ENCODE results near the gene DYNLT1. TPM values are rescaled to one million over a fixed set of nuclear protein-coding genes. Genes with fewer than 3 reads are reported as not detected.

The DYNLT1 gene
- total RNA-seq, 1 donor from 2014 or later: 138 TPM

GRCh38 chr6:158647501-158647900 lies 3.0 kb upstream of the DYNLT1 start:
- peaks cover 3% of the 10 kb centered on the region for H3K36me3 Mint-ChIP-seq
- no peak overlapping the region for H3K27ac Mint-ChIP-seq
- no peak overlapping the region for H3K4me3 Mint-ChIP-seq
- no peaks in the 10 kb centered on the region for H3K9me3 Mint-ChIP-seq
- TF ChIP-seq, protein P1, sequence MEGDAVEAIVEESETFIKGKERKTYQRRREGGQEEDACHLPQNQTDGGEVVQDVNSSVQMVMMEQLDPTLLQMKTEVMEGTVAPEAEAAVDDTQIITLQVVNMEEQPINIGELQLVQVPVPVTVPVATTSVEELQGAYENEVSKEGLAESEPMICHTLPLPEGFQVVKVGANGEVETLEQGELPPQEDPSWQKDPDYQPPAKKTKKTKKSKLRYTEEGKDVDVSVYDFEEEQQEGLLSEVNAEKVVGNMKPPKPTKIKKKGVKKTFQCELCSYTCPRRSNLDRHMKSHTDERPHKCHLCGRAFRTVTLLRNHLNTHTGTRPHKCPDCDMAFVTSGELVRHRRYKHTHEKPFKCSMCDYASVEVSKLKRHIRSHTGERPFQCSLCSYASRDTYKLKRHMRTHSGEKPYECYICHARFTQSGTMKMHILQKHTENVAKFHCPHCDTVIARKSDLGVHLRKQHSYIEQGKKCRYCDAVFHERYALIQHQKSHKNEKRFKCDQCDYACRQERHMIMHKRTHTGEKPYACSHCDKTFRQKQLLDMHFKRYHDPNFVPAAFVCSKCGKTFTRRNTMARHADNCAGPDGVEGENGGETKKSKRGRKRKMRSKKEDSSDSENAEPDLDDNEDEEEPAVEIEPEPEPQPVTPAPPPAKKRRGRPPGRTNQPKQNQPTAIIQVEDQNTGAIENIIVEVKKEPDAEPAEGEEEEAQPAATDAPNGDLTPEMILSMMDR (conservative IDR thresholded peaks at IDR 0.05): no peak
- H3K4me1 Mint-ChIP-seq (ENCODE audit: unreplicated experiment): peaks cover 26% of the 10 kb centered on the region
- DNase-seq (ENCODE audit: extremely low spot score, unreplicated experiment): peak; percentile 4
- no peaks in the 10 kb centered on the region for H3K27me3 Mint-ChIP-seq

- H3K4me3 Mint-ChIP-seq: peak overlapping the region; percentile 96
- H3K36me3 Mint-ChIP-seq: peaks cover 8% of the 10 kb centered on the region
- TF ChIP-seq, protein P1 (conservative IDR thresholded peaks at IDR 0.05): no peak
- H3K27me3 Mint-ChIP-seq: no peaks in the 10 kb centered on the region
- DNase-seq (ENCODE audit: extremely low spot score, unreplicated experiment): peak; percentile 56
- peak overlapping the region; percentile 98 for H3K27ac Mint-ChIP-seq
- H3K9me3 Mint-ChIP-seq: no peaks in the 10 kb centered on the region
- peaks cover 35% of the 10 kb centered on the region for H3K4me1 Mint-ChIP-seq (ENCODE audit: unreplicated experiment)
Measured at GRCh38 chr6:158646023-158646910, 1.7 kb upstream of the DYNLT1 start.

- peak; percentile 22 for DNase-seq (ENCODE audit: extremely low spot score, unreplicated experiment)
- Mint-ChIP-seq H3K36me3 (peaks cover 13% of the 10 kb centered on the region), H3K4me1 (ENCODE audit: unreplicated experiment) (peaks cover 44% of the 10 kb centered on the region), H3K9me3 (no peaks in the 10 kb centered on the region), H3K27me3 (no peaks in the 10 kb centered on the region), H3K4me3 (peak overlapping the region; percentile 96), H3K27ac (peak overlapping the region; percentile 98)
- TF ChIP-seq, protein P1 (conservative IDR thresholded peaks at IDR 0.05): no peak
Measured at GRCh38 chr6:158645064-158646022, 800 bp upstream of the DYNLT1 start.

- Mint-ChIP-seq H3K9me3 (no peaks in the 10 kb centered on the region), H3K36me3 (peaks cover 17% of the 10 kb centered on the region), H3K4me1 (ENCODE audit: unreplicated experiment) (peaks cover 47% of the 10 kb centered on the region), H3K27ac (peak overlapping the region; percentile 98), H3K27me3 (no peaks in the 10 kb centered on the region), H3K4me3 (peak overlapping the region; percentile 99)
- DNase-seq (ENCODE audit: extremely low spot score, unreplicated experiment): no peak
- TF ChIP-seq, protein P1 (conservative IDR thresholded peaks at IDR 0.05): no peak
Measured at GRCh38 chr6:158643836-158644230, 710 bp downstream of the DYNLT1 start.

- Mint-ChIP-seq H3K27ac (peak overlapping the region; percentile 98), H3K27me3 (no peaks in the 10 kb centered on the region), H3K4me1 (ENCODE audit: unreplicated experiment) (peaks cover 51% of the 10 kb centered on the region), H3K9me3 (no peaks in the 10 kb centered on the region), H3K4me3 (peak overlapping the region; percentile 99), H3K36me3 (peaks cover 22% of the 10 kb centered on the region)
- TF ChIP-seq, protein P1 (conservative IDR thresholded peaks at IDR 0.05): no peak
- no peak for DNase-seq (ENCODE audit: extremely low spot score, unreplicated experiment)
Measured at GRCh38 chr6:158642097-158642601, 2.4 kb downstream of the DYNLT1 start.

Measured in type B pancreatic cell (in vitro differentiated cells).